Ascending aorta (tissue), 2 donors: ENCODE data around the gene MCOLN2. TPM values are rescaled to one million over a fixed set of nuclear protein-coding genes. Genes with fewer than 3 reads are reported as not detected.

Experiments used
- DNase-seq, 2 donors: peaks; one replicate each; pipeline ENCODE4 v3.0.0-alpha.2; 2019; ENCODE audit warnings: low spot score in 2 of 2
- H3K27ac ChIP-seq, 2 donors: fragments of 200-600 bp; sonication (generic); one replicate each; pipeline ENCODE4 v1.5.1; 2016 to 2017; ENCODE audit warnings: mild to moderate bottlenecking in 1 of 2
- H3K27me3 ChIP-seq: fragments of 200-600 bp; sonication (generic); one replicate; pipeline ENCODE4 v1.5.1; 2017
- H3K36me3 ChIP-seq, 2 donors: fragments of 200-600 bp; sonication (generic); one replicate each; pipeline ENCODE4 v1.5.1; 2016
- H3K4me1 ChIP-seq, 2 donors: fragments of 200-600 bp; sonication (generic); one replicate each; pipeline ENCODE4 v1.5.1; 2016 to 2017; ENCODE audit warnings: mild to moderate bottlenecking in 1 of 2
- H3K4me3 ChIP-seq, 2 donors: fragments of 200-600 bp; sonication (generic); one replicate each; pipeline ENCODE4 v1.5.1; 2016 to 2017; ENCODE audit warnings: mild to moderate bottlenecking in 1 of 2
- H3K9me3 ChIP-seq, 2 donors: fragments of 200-600 bp; sonication (generic); one replicate each; pipeline ENCODE4 v1.5.1; 2016
- CTCF ChIP-seq, 3 experiments: fragments of 200-600 bp in 2 of 3; fragments of 450-650 bp in 1 of 3; sonication (generic) in 2 of 3; IDR thresholded peaks; one replicate each; pipeline ENCODE4 v1.5.1; 2016 to 2019; ENCODE audit warnings: antibody characterized with exemption in 3 of 3, mild to moderate bottlenecking in 1 of 3, moderate library complexity in 1 of 3
- intact Hi-C: fragments of 100-400 bp; cut with DNase I; formaldehyde crosslinking; loops from one replicate; pipeline ENCODE4 v1.15.1; 2023
- total RNA-seq: library from RNA; depleted of rRNA; stranded (reverse); fragments of >200 nt; gene quantifications from one replicate; pipeline ENCODE4 v1.1.0, GENCODE V29; 2016

The MCOLN2 gene
- total RNA-seq: not detected

- H3K4me1 ChIP-seq: peaks cover 6 to 8% of the 10 kb centered on the region in 2 donors
- no peak for TF ChIP-seq CTCF (IDR thresholded peaks at IDR 0.05)
- H3K4me3 ChIP-seq: peak within 1 kb of the TSS; percentile 67 to 94
- no peaks in the 10 kb centered on the region for H3K9me3 ChIP-seq
- DNase-seq: no peak
- no peak within 1 kb of the TSS for H3K27ac ChIP-seq
- intact Hi-C loops: loop anchor here (5.0 kb wide), 1 partner anchor 50 kb away; no protein-coding TSS in a partner anchor
- H3K27me3 ChIP-seq: no peaks in the 10 kb centered on the region
- no peaks in the 10 kb centered on the region for H3K36me3 ChIP-seq
Observed at GRCh38 chr1:84996846-84997666, at the start of gene MCOLN2. TSS of gene MCOLN2 (minus strand) at chr1:84997113. CDS start at chr1:84996872, 241 bp downstream.

- H3K36me3 ChIP-seq: no peaks in the 10 kb centered on the region
- no peaks in the 10 kb centered on the region for H3K27me3 ChIP-seq
- H3K9me3 ChIP-seq: no peaks in the 10 kb centered on the region
- intact Hi-C loops: no loop called here
- no peaks in the 10 kb centered on the region for H3K4me1 ChIP-seq
- TF ChIP-seq CTCF (IDR thresholded peaks at IDR 0.05): no peak
- no peak overlapping the region for H3K27ac ChIP-seq
- no peak overlapping the region for H3K4me3 ChIP-seq
- no peak for DNase-seq
Observed at GRCh38 chr1:85042413-85042812, 45.5 kb upstream of the MCOLN2 start.

DNA sequence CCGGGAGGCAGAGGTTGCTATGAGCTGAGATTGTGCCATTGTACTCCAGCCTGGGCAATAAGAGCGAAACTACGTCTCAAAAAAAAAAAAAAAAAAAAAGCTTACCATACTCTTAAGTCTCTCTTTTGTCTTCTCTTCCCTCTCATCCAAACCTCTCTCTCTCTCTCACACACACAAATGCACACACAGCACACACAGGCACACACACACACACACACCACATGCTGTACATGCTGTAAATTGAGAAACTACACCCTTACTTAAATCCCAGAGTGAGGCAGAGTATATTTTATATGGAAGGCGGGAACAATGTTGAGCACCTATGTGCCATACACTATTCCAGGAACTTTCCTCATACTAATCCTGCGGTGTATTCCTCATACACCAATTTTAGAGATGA, 44.9 kb upstream of the MCOLN2 start:
- H3K4me1 ChIP-seq: no peaks in the 10 kb centered on the region
- H3K4me3 ChIP-seq: no peak overlapping the region
- no peaks in the 10 kb centered on the region for H3K9me3 ChIP-seq
- no peak overlapping the region for H3K27ac ChIP-seq
- intact Hi-C loops: no loop called here
- no peak for DNase-seq
- H3K36me3 ChIP-seq: no peaks in the 10 kb centered on the region
- H3K27me3 ChIP-seq: no peaks in the 10 kb centered on the region
- TF ChIP-seq CTCF (IDR thresholded peaks at IDR 0.05): no peak

DNA sequence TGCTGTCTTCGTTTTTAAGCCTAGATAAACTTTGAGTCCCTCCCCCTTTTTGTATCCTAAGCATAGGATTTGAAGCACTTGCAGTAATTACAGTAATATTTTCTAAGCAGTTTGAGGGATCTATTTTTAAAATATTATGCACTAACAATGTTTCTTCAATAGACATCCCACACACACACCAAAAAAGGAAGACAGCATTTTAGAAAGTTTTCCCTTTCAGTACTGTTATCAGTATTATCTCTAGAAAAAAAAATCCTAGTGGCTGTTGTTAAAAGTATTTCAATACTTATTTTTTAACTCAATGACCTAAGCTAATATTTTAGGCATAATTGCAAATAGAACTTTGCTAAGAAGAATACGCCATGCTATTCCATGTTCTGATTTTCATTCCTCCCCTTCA, 36.3 kb upstream of the MCOLN2 start:
- Histone ChIP-seq H3K27me3 (no peaks in the 10 kb centered on the region), H3K36me3 (no peaks in the 10 kb centered on the region), H3K9me3 (no peaks in the 10 kb centered on the region), H3K4me1 (no peaks in the 10 kb centered on the region), H3K4me3 (no peak overlapping the region), H3K27ac (peak overlapping the region in 1 of 2 donors; percentile 16)
- intact Hi-C loops: no loop called here
- no peak for TF ChIP-seq CTCF (IDR thresholded peaks at IDR 0.05)
- DNase-seq: no peak

DNA sequence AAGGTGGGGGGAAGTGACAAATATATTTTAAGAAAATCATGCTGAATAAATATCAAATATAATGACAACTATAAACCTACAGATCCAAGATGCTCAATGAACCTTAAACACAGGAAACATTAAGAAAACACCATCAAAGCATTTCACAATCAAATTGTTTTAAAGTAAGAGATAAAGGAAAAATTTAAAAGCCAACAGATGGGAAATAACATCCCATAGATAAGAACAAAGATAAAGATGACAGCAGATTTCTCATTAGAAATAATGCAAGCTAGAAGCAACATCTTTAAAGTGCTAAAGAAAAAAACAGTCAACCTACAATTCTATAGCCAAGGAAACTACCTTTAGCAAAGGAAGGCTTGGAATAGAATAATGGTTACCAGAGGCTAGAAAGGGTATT, 33.6 kb upstream of the MCOLN2 start:
- no peak overlapping the region for H3K4me3 ChIP-seq
- TF ChIP-seq CTCF (IDR thresholded peaks at IDR 0.05): no peak
- H3K36me3 ChIP-seq: no peaks in the 10 kb centered on the region
- DNase-seq: no peak
- no peaks in the 10 kb centered on the region for H3K9me3 ChIP-seq
- no peaks in the 10 kb centered on the region for H3K4me1 ChIP-seq
- intact Hi-C loops: no loop called here
- H3K27ac ChIP-seq: no peak overlapping the region
- H3K27me3 ChIP-seq: no peaks in the 10 kb centered on the region
